Stimulated activated naive CD8-positive, alpha-beta T cell treated with anti-CD3 and anti-CD28 coated beads, Interleukin-15, Interleukin-2, amounts not matched to agents 100 ng/mL and 50 ng/mL, for 24 hours (primary cell): ENCODE results near the gene ARHGAP21.
"Not testable (repeated sequence)": the region's sequence is repeated elsewhere in the genome, so short reads cannot be mapped to it uniquely, and the experiment has no call there.

Experiments
- H3K27ac Mint-ChIP-seq: one replicate; pipeline ENCODE4 v1.8.0; 2021; ENCODE audit warnings: mild to moderate bottlenecking, mixed read lengths
- H3K27me3 Mint-ChIP-seq: one replicate; pipeline ENCODE4 v1.8.0; 2021; ENCODE audit warnings: mixed read lengths
- H3K36me3 Mint-ChIP-seq: one replicate; pipeline ENCODE4 v1.8.0; 2021; ENCODE audit warnings: low read depth, mixed read lengths
- H3K4me1 Mint-ChIP-seq: one replicate; pipeline ENCODE4 v1.8.0; 2021; ENCODE audit warnings: low read depth, mixed read lengths
- H3K4me3 Mint-ChIP-seq: one replicate; pipeline ENCODE4 v1.8.0; 2021; ENCODE audit warnings: mild to moderate bottlenecking, mixed read lengths
- H3K9me3 Mint-ChIP-seq: one replicate; pipeline ENCODE4 v1.8.0; 2021; ENCODE audit warnings: mixed read lengths

ARHGAP21 gene

DNA sequence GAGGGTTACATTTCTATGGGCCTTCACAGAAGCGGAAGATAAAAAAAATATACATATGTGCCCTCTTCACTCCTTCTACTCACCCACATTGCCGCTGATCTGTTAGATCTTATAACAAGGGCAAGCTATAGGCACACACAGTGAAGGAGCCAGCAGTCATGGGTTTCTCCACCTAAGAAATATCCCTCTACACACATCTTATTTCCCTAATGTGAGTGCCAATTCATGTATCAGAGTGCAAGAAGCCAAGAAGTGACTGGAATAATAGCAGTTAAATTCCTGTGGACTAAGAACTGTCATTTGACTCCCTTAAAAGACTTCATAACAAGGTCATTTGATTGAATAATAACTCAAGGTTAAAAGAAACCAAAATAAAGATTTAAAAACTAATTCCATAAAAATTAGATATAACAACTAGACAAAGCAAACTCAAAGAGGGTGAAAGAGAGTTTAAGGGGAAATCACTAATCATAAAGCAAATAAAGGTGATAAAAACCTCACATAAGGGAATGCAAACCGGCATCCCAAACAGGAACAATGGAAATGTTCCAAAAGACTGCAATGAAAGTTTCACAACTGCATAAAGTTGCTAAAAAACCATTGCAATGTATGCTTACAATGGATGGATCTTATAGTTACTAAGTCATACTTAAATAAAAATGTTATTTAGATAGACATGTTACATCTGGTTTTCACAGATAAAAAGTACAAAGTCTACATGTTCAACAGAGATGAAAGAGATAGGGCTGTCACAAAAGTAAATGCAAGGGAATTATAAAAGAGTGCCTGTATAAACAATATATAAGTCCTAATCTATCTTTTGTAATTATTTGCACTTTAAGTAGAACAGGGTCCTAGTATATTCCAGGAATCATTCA lies 42.8 kb downstream of the ARHGAP21 start:
- no peaks in the 10 kb centered on the region for H3K9me3 Mint-ChIP-seq
- H3K4me3 Mint-ChIP-seq = no peak overlapping the region
- no peak overlapping the region for H3K27ac Mint-ChIP-seq
- no peaks in the 10 kb centered on the region for H3K27me3 Mint-ChIP-seq
- peaks cover 4% of the 10 kb centered on the region for H3K4me1 Mint-ChIP-seq
- no peaks in the 10 kb centered on the region for H3K36me3 Mint-ChIP-seq

DNA sequence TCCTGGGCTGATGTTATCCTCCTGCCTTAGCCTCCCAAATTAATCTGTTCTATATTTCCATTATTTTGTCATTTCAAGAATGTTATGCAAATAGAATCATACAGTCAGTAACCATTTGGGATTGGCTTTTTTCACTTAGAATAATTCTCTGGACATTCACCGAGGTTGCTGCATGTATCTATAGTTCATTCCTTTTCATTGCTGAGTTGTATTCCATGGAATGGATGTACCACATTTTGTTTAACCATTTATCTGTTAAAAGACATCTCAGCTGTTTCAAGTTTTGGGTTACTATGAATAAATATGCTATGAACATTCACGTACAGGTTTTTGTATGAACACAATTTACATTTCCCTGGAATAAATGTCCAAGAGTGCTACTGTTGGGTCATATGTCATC lies 44.9 kb downstream of the ARHGAP21 start:
- Mint-ChIP-seq H3K4me1 (peaks cover 8% of the 10 kb centered on the region), H3K9me3 (no peaks in the 10 kb centered on the region), H3K27me3 (no peaks in the 10 kb centered on the region), H3K4me3 (no peak overlapping the region), H3K36me3 (no peaks in the 10 kb centered on the region), H3K27ac (no peak overlapping the region)

GRCh38 chr10:24674892-24675632 lies 48.6 kb downstream of the ARHGAP21 start:
- peaks cover 8% of the 10 kb centered on the region for H3K4me1 Mint-ChIP-seq
- no peak overlapping the region for H3K27ac Mint-ChIP-seq
- H3K36me3 Mint-ChIP-seq = no peaks in the 10 kb centered on the region
- H3K27me3 Mint-ChIP-seq = no peaks in the 10 kb centered on the region
- H3K4me3 Mint-ChIP-seq = no peak overlapping the region
- no peaks in the 10 kb centered on the region for H3K9me3 Mint-ChIP-seq

DNA sequence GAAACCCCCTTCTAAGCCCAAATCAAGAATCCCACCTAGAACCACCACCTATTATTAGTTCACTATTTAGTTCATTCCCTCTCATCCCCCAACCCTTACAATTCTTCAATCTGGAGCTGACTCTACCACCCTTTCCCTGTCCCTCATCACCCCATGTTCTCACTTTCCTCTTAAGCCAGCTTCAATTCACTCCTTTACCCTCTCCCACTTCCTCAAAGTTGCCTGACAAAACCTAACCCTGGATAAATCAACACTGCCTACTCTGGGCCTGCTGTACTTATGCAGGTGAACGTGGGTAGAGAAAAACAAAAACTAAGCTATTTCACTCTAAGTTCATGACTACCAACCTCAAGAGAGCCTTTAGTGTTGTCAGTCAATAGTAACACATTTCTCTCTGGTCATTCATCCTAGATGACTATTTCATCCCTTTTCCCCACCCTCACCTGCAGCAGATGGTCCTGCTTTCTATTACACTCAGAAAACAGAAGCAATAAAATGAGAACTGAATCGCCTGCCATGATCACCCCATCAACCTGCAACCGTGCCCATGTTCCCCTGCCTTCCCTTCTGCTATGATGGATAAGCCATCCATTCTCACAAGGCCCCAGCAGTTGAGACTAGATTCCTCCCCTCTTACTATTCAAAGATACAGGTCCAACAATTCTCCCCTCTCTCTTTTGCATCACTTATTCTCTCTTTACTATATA lies 52.6 kb downstream of the ARHGAP21 start:
- Mint-ChIP-seq H3K4me3 (no peak overlapping the region), H3K36me3 (no peaks in the 10 kb centered on the region), H3K9me3 (no peaks in the 10 kb centered on the region), H3K27ac (no peak overlapping the region), H3K4me1 (peaks cover 5% of the 10 kb centered on the region), H3K27me3 (no peaks in the 10 kb centered on the region)

- Mint-ChIP-seq H3K4me3 (no peak overlapping the region), H3K9me3 (no peaks in the 10 kb centered on the region), H3K36me3 (no peaks in the 10 kb centered on the region), H3K4me1 (no peaks in the 10 kb centered on the region), H3K27me3 (no peaks in the 10 kb centered on the region), H3K27ac (no peak overlapping the region)
Measured at GRCh38 chr10:24669285-24669852, 54.3 kb downstream of the ARHGAP21 start.

DNA sequence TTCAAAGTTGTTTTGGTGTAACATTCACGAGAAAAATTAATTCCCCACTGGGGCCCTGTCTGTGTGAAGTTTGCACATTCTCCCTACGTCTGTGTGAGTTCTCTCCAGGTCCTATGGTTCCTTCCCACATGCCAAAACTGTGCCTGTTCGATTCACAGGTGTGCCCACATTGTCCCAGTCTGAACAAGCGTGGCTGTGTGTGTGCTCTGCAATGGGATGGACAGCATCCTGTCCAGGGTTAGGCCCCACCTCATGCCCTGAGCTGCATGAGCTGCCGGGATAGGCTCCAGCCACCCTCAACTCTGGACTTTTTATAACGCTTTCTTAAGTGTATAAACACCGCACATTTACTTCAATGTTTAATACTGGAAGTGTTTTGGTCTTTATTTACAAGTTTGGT lies 55.4 kb downstream of the ARHGAP21 start:
- no peak overlapping the region for H3K27ac Mint-ChIP-seq
- no peaks in the 10 kb centered on the region for H3K36me3 Mint-ChIP-seq
- no peaks in the 10 kb centered on the region for H3K9me3 Mint-ChIP-seq
- H3K4me1 Mint-ChIP-seq = no peaks in the 10 kb centered on the region
- no peaks in the 10 kb centered on the region for H3K27me3 Mint-ChIP-seq
- H3K4me3 Mint-ChIP-seq = no peak overlapping the region

- H3K9me3 Mint-ChIP-seq = no peaks in the 10 kb centered on the region
- H3K27ac Mint-ChIP-seq = no peak overlapping the region
- H3K27me3 Mint-ChIP-seq = no peaks in the 10 kb centered on the region
- H3K4me3 Mint-ChIP-seq = no peak overlapping the region
- H3K36me3 Mint-ChIP-seq = no peaks in the 10 kb centered on the region
- H3K4me1 Mint-ChIP-seq = no peaks in the 10 kb centered on the region
Measured at GRCh38 chr10:24664991-24665390, 58.7 kb downstream of the ARHGAP21 start.

DNA sequence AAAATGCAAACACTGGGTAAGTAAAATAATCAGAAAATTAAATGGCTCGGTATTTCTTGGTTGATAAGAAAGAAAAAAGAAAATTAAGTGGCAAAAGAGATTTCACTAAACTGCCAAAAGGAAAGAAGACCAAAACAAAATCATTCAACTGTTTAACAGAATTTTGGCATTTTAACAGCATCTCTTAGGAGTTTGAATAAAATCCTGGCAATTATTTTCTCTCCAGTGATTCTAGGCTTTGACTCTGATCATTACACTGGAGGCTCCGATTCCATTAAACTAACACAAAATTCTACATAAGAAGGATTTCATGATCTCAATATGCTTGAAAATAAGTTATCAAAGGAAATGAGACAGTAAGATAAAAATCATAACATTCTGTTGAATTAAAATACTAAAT lies 62.3 kb downstream of the ARHGAP21 start:
- Mint-ChIP-seq H3K27ac (no peak overlapping the region), H3K36me3 (peaks cover 9% of the 10 kb centered on the region), H3K27me3 (no peaks in the 10 kb centered on the region), H3K4me3 (no peak overlapping the region), H3K9me3 (no peaks in the 10 kb centered on the region), H3K4me1 (no peaks in the 10 kb centered on the region)

DNA sequence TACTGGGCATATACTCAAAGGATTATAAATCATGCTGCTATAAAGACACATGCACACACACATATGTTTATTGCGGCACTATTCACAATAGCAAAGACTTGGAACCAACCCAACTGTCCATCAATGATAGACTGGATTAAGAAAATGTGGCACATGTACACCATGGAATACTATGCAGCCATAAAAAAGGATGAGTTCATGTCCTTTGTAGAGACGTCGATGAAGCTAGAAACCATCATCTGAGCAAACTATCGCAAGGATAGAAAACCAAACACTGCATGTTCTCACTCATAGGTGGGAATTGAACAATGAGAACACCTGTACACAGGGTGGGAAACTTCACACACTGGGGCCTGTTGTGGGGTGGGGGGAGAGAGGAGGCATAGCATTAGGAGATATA lies 65.4 kb downstream of the ARHGAP21 start:
- not testable (repeated sequence) for H3K4me3 Mint-ChIP-seq, H3K4me1 Mint-ChIP-seq, H3K27me3 Mint-ChIP-seq, H3K9me3 Mint-ChIP-seq, H3K27ac Mint-ChIP-seq
- H3K36me3 Mint-ChIP-seq = peaks cover 13% of the 10 kb centered on the region

- H3K4me1 Mint-ChIP-seq = peaks cover 14% of the 10 kb centered on the region
- not testable (repeated sequence) for H3K27ac Mint-ChIP-seq, H3K9me3 Mint-ChIP-seq, H3K27me3 Mint-ChIP-seq, H3K4me3 Mint-ChIP-seq
- peaks cover 13% of the 10 kb centered on the region for H3K36me3 Mint-ChIP-seq
Measured at GRCh38 chr10:24656326-24656725, 67.4 kb downstream of the ARHGAP21 start.

DNA sequence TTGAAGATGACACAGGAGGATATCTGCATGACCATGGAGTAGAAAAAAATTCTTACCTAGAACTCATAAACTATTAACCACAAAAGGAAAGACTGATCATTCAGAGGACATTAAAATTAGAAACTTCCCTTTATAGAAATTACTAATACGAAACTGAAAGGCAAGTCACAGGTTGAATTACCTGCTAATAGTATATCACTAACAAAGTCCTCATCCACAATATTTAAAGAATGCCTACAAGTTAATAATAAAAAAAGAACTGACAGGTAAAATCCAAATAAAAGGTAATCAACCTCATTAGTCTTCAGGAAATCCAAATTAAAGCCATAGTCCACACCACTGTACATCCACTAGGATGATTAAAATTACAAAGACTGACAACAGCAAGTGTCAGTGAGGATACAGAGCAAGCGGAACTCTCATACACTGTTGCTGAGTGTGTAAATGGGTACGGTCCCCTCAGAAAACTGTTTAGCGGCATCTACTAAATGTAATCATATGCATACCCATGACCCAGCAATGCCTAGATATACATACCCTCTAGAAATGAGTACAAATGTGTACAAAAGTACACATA lies 71.2 kb downstream of the ARHGAP21 start:
- H3K9me3 Mint-ChIP-seq = no peaks in the 10 kb centered on the region
- no peak overlapping the region for H3K4me3 Mint-ChIP-seq
- peaks cover 4% of the 10 kb centered on the region for H3K36me3 Mint-ChIP-seq
- no peak overlapping the region for H3K27ac Mint-ChIP-seq
- peaks cover 15% of the 10 kb centered on the region for H3K4me1 Mint-ChIP-seq
- H3K27me3 Mint-ChIP-seq = no peaks in the 10 kb centered on the region

DNA sequence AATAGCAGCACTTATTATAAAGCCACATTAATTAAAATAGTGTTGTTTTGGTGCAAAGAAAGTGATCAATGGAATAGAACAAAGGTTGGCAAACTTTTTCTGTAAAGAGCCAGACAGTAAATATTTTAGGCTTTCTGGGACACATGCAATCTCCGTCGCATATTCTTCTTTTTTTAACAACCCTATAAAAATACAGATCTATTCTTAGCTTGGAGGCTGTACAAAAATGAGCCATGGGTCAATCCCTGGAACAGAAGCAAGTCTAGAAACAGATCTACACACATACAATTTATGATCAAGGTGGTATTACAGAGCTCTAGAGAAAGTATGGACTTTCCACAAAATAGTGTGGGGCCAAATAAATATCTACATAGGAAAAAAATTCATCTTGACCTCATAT lies 71.8 kb downstream of the ARHGAP21 start:
- Mint-ChIP-seq H3K27ac (no peak overlapping the region), H3K36me3 (peaks cover 4% of the 10 kb centered on the region), H3K9me3 (no peaks in the 10 kb centered on the region), H3K27me3 (no peaks in the 10 kb centered on the region), H3K4me3 (no peak overlapping the region), H3K4me1 (peaks cover 15% of the 10 kb centered on the region)

GRCh38 chr10:24650669-24651391 lies 72.9 kb downstream of the ARHGAP21 start:
- Mint-ChIP-seq H3K27me3 (no peaks in the 10 kb centered on the region), H3K4me1 (peaks cover 15% of the 10 kb centered on the region), H3K27ac (no peak overlapping the region), H3K36me3 (peaks cover 4% of the 10 kb centered on the region), H3K4me3 (no peak overlapping the region), H3K9me3 (no peaks in the 10 kb centered on the region)

DNA sequence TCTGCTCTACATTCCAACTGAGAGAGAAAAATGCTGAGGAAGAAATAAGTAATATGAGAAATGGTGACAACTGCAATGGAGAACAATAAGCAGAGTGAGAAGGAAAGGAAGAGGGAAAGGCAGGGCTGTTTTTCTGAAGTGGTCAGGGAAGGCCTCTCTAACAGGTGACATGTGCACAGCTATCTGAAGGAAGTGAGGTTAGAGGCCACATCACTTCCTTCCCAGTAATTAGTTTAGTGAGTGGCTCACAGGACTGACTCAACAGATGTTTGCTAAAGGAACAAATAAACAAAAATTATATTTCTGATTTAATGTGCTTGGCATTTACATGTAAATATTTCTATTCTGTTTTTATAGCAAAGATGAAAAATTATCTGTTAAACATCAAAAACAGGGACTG lies 77.9 kb downstream of the ARHGAP21 start:
- H3K9me3 Mint-ChIP-seq = no peaks in the 10 kb centered on the region
- H3K27me3 Mint-ChIP-seq = no peaks in the 10 kb centered on the region
- no peaks in the 10 kb centered on the region for H3K4me1 Mint-ChIP-seq
- no peak overlapping the region for H3K27ac Mint-ChIP-seq
- H3K4me3 Mint-ChIP-seq = no peak overlapping the region
- H3K36me3 Mint-ChIP-seq = no peaks in the 10 kb centered on the region
